Activated T-helper 9 cell treated with anti-CD3 and anti-CD28 coated beads, Interleukin-2, amount 50 U/mL, for 16 hours (primary cell): ENCODE results near the gene OSBPL5.

Experiments
- DNase-seq: peaks from one replicate; pipeline ENCODE4 v3.0.0-alpha.2; 2020; ENCODE audit warnings: low read depth

OSBPL5 gene

GRCh38 chr11:3163241-3163981 lies 1.7 kb downstream of the OSBPL5 start:
- no peak for DNase-seq

GRCh38 chr11:3162410-3163240 lies 2.5 kb downstream of the OSBPL5 start:
- DNase-seq, result no peak

- no peak for DNase-seq
Observed at GRCh38 chr11:3161720-3162409, 3.2 kb downstream of the OSBPL5 start.

- DNase-seq, result no peak
Observed at GRCh38 chr11:3161309-3161708, 3.8 kb downstream of the OSBPL5 start.

- no peak for DNase-seq
Observed at GRCh38 chr11:3160252-3161031, 4.7 kb downstream of the OSBPL5 start.

- no peak for DNase-seq
Observed at GRCh38 chr11:3159296-3160190, 5.6 kb downstream of the OSBPL5 start.

- DNase-seq, result no peak
Observed at GRCh38 chr11:3158821-3159220, 6.3 kb downstream of the OSBPL5 start.

- no peak for DNase-seq
Observed at GRCh38 chr11:3158131-3158591, 6.9 kb downstream of the OSBPL5 start.

- no peak for DNase-seq
Observed at GRCh38 chr11:3157381-3158130, 7.6 kb downstream of the OSBPL5 start.

GRCh38 chr11:3156661-3157311 lies 8.3 kb downstream of the OSBPL5 start:
- DNase-seq, result no peak

GRCh38 chr11:3156282-3156660 lies 8.8 kb downstream of the OSBPL5 start:
- no peak for DNase-seq

GRCh38 chr11:3155691-3156258 lies 9.3 kb downstream of the OSBPL5 start:
- no peak for DNase-seq

- DNase-seq, result no peak
Observed at GRCh38 chr11:3155216-3155615, 9.9 kb downstream of the OSBPL5 start.

- no peak for DNase-seq
Observed at GRCh38 chr11:3154001-3154599, 11.0 kb downstream of the OSBPL5 start.

GRCh38 chr11:3153291-3153861 lies 11.7 kb downstream of the OSBPL5 start:
- DNase-seq, result no peak

GRCh38 chr11:3152471-3153110 lies 12.5 kb downstream of the OSBPL5 start:
- DNase-seq, result no peak

- no peak for DNase-seq
Observed at GRCh38 chr11:3150726-3151125, 14.4 kb downstream of the OSBPL5 start.

GRCh38 chr11:3149852-3150188 lies 15.3 kb downstream of the OSBPL5 start:
- no peak for DNase-seq
